Endothelial cell of umbilical vein (primary cell): ENCODE results near the gene SAE1. TPM values are rescaled to one million over a fixed set of nuclear protein-coding genes. Genes with fewer than 3 reads are reported as not detected.

Experiments used
- BruUV-seq: library from RNA; stranded (reverse); fragments of 400-500 nt; replicated peaks from 2 replicates; lab custom pipeline; 2021; lab: Mats Ljungman, UMichigan
- CTCF ChIA-PET: fragments of 300-600, 350-600 bp; sonication (Branson Sonifier 250); formaldehyde crosslinking; loops from one replicate; lab custom pipeline; 2021; ENCODE audit warnings: antibody characterized with exemption, inconsistent platforms; lab: Charles Lee
- POLR2A ChIA-PET: fragments of 300-600, 350-600 bp; sonication (Branson Sonifier 250); formaldehyde crosslinking; loops from one replicate; lab custom pipeline; 2021; ENCODE audit warnings: antibody characterized with exemption, inconsistent platforms; lab: Charles Lee
- DNase-seq: peaks from one replicate; pipeline ENCODE4 v3.0.0-alpha.2; 2011; ENCODE audit warnings: low read depth, low spot score
- FAIRE-seq: peaks from 2 replicates; lab custom pipeline; 2011; peaks lifted over from hg19 to GRCh38; lab: Jason Lieb, UNC
- H2AFZ ChIP-seq: 2 replicates; pipeline ENCODE4 v1.6.0; 2012; ENCODE audit warnings: low read depth, low read length, control low read depth, inconsistent platforms
- H3K27ac ChIP-seq: 2 replicates; pipeline ENCODE4 v1.5.1; 2011; ENCODE audit warnings: low read depth, mild to moderate bottlenecking, control low read depth, low read length, moderate library complexity; ENCODE audit not compliant: insufficient read depth
- H3K27me3 ChIP-seq, 2 experiments: 2 replicates each; pipeline versions ENCODE4 v1.6.0 to v1.6.1; 2011; ENCODE audit warnings: low read length in 2 of 2, mixed read lengths in 1 of 2; ENCODE audit not compliant: control insufficient read depth in 2 of 2, insufficient read depth in 2 of 2
- H3K36me3 ChIP-seq, 2 experiments: 2 replicates in 1 of 2; 3 replicates in 1 of 2; pipeline ENCODE4 v1.5.1; 2011; ENCODE audit warnings: low read length in 2 of 2, mild to moderate bottlenecking in 1 of 2, moderate library complexity in 1 of 2; ENCODE audit not compliant: control insufficient read depth in 2 of 2, insufficient read depth in 2 of 2; ENCODE audit errors: extremely low read depth in 1 of 2
- H3K4me1 ChIP-seq: 3 replicates; pipeline ENCODE4 v1.5.1; 2011; ENCODE audit warnings: mild to moderate bottlenecking, low read length; ENCODE audit not compliant: control insufficient read depth, insufficient read depth; ENCODE audit errors: extremely low read depth
- H3K4me2 ChIP-seq: 2 replicates; pipeline ENCODE4 v1.6.1; 2011; ENCODE audit warnings: low read length, control low read depth, mixed read lengths; ENCODE audit not compliant: insufficient read depth
- H3K4me3 ChIP-seq, 3 experiments: fragments of 200-600 bp in 1 of 3; sonication (generic), shearing (Covaris generic) in 1 of 3; replicated peaks in 1 of 3; 2 replicates each; pipeline ENCODE4 v1.5.1; 2011 to 2016; ENCODE audit warnings: control low read depth in 3 of 3, low read length in 3 of 3, mild to moderate bottlenecking in 2 of 3, inconsistent platforms in 1 of 3, low read depth in 1 of 3, moderate library complexity in 1 of 3; ENCODE audit not compliant: insufficient read depth in 1 of 3
- H3K79me2 ChIP-seq: 2 replicates; pipeline ENCODE4 v1.6.0; 2012; ENCODE audit warnings: low read length, inconsistent platforms; ENCODE audit not compliant: control insufficient read depth, insufficient read depth
- H3K9ac ChIP-seq: replicated peaks from 2 replicates; pipeline ENCODE3; 2011; ENCODE audit warnings: low read length, control low read depth; ENCODE audit not compliant: insufficient read depth; ENCODE audit errors: extremely low read depth
- H3K9me1 ChIP-seq: replicated peaks from 3 replicates; pipeline ENCODE4 v1.6.0; 2011; ENCODE audit warnings: mild to moderate bottlenecking, low read length; ENCODE audit not compliant: control insufficient read depth, insufficient read depth; ENCODE audit errors: extremely low read depth
- H3K9me3 ChIP-seq: replicated peaks from 2 replicates; pipeline ENCODE4 v1.5.1; 2012; ENCODE audit warnings: low read length, inconsistent platforms; ENCODE audit not compliant: control insufficient read depth, insufficient read depth
- H4K20me1 ChIP-seq: replicated peaks from 2 replicates; pipeline ENCODE3; 2011; ENCODE audit warnings: mild to moderate bottlenecking, low read length; ENCODE audit not compliant: control insufficient read depth, insufficient read depth; ENCODE audit errors: extremely low read depth
- EZH2 ChIP-seq: IDR thresholded peaks from 2 replicates; pipeline ENCODE4 v1.6.1; 2012; ENCODE audit warnings: borderline replicate concordance, low read depth, mild to moderate bottlenecking, moderate library complexity, low read length, inconsistent platforms; ENCODE audit not compliant: severe bottlenecking
- GATA2 ChIP-seq: IDR thresholded peaks from 2 replicates; pipeline ENCODE4 v1.7.0; 2011; ENCODE audit warnings: low read depth, mild to moderate bottlenecking, moderate library complexity, mixed read lengths, low read length; ENCODE audit not compliant: insufficient read length, insufficient read depth
- JUN ChIP-seq: IDR thresholded peaks from 2 replicates; pipeline ENCODE4 v1.6.1; 2011; ENCODE audit warnings: borderline replicate concordance, low read depth; ENCODE audit not compliant: insufficient read length, insufficient read depth
- MYC ChIP-seq: IDR thresholded peaks from one replicate; pipeline ENCODE4 v1.6.1; 2011; ENCODE audit warnings: mild to moderate bottlenecking, low read depth, low read length
- POLR2A ChIP-seq: IDR thresholded peaks from 2 replicates; pipeline ENCODE4 v1.6.1; 2012; ENCODE audit warnings: low read depth, mild to moderate bottlenecking, control low read depth, low read length
- POLR2AphosphoS5 ChIP-seq: IDR thresholded peaks from 2 replicates; pipeline ENCODE4 v1.6.1; 2012; ENCODE audit warnings: low read depth, mild to moderate bottlenecking, control low read depth, low read length, moderate library complexity; ENCODE audit not compliant: insufficient read depth
- dilution Hi-C: fragments of 300-500 bp; cut with MboI; formaldehyde crosslinking; loops from one replicate; pipeline ENCODE4 v1.15.0; 2019; ENCODE audit warnings: low sequenced_read_pairs; ENCODE audit not compliant: extremely low pct_ligation_motif_present
- intact Hi-C: fragments of 100-400 bp; cut with micrococcal nuclease; formaldehyde crosslinking; loops from one replicate; pipeline ENCODE4 v1.10.0; 2022
- polyA plus RNA-seq, 4 experiments: library from polyadenylated mRNA; depleted of rRNA in 3 of 4; stranded (reverse) in 3 of 4; unstranded in 1 of 4; fragments of >200 nt; gene quantifications; 2 replicates each; pipeline versions ENCODE4 v1.2.1 to v1.2.3, GENCODE V29; 2011 to 2012; ENCODE audit warnings: missing spikeins in 1 of 4
- total RNA-seq: library from RNA; stranded (reverse); gene quantifications from 2 replicates; pipeline ENCODE4 v1.2.3, GENCODE V29; 2021
- TF ChIP-seq, protein P1 (sequence below), 2 donors: IDR thresholded peaks; 1 replicate in 1 of 2; 2 replicates in 1 of 2; pipeline ENCODE4 v1.5.1; 2011; ENCODE audit warnings: low read length in 2 of 2, mild to moderate bottlenecking in 2 of 2, moderate library complexity in 2 of 2, control low read depth in 1 of 2, inconsistent platforms in 1 of 2, low read depth in 1 of 2; ENCODE audit not compliant: insufficient read depth in 1 of 2; ENCODE audit errors: extremely low read depth in 1 of 2
- TF ChIP-seq, protein P2 (sequence below): IDR thresholded peaks from 2 replicates; pipeline ENCODE4 v1.6.1; 2011; ENCODE audit not compliant: insufficient read depth, insufficient read length

Gene SAE1
- total and polyA plus RNA-seq, 2 donors (not counting 3 experiments of a cell fraction or from before 2014, with no cell fraction given), result 165 to 219 TPM

DNA sequence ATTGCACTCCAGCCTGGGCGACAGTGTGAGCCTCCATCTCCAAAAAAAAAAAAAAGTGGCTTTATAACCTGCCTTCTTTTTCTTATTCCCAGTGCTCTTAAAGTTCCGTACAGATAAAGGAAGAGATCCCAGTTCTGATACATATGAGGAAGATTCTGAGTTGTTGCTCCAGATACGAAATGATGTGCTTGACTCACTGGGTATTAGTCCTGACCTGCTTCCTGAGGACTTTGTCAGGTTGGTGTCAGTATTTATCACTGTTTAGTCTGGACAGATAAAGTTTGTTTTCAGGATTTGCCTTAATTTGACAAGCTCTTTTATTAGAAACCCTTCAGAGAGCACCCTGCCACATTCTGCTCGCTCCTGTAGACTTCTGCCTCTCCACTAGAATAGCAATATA, 66.5 kb downstream of the SAE1 start:
- CTCF ChIA-PET, result interaction anchor here (1.0 to 6.0 kb wide), 2 partner anchors 14 to 40 kb away, joined by 3 to 49 read pairs; no protein-coding TSS in a partner anchor
- FAIRE-seq, result no peak
- Histone ChIP-seq H3K27me3 (no peaks in the 10 kb centered on the region), H3K4me3 (no peak overlapping the region), H3K36me3 (peaks cover 9 to 16% of the 10 kb centered on the region in 2 experiments), H3K27ac (no peak overlapping the region), H3K9me3 (no peaks in the 10 kb centered on the region), H4K20me1 (no peaks in the 10 kb centered on the region), H2AFZ (no peak overlapping the region), H3K79me2 (peaks cover 11% of the 10 kb centered on the region), H3K9ac (no peak overlapping the region), H3K4me1 (peaks cover 4% of the 10 kb centered on the region), H3K9me1 (no peaks in the 10 kb centered on the region), H3K4me2 (no peak overlapping the region)
- dilution Hi-C loops, result no loop called here
- TF ChIP-seq EZH2, result no peak
- TF ChIP-seq JUN, result no peak
- TF ChIP-seq POLR2A, result no peak
- TF ChIP-seq MYC, result no peak
- no peak for TF ChIP-seq POLR2AphosphoS5
- TF ChIP-seq, protein P1, sequence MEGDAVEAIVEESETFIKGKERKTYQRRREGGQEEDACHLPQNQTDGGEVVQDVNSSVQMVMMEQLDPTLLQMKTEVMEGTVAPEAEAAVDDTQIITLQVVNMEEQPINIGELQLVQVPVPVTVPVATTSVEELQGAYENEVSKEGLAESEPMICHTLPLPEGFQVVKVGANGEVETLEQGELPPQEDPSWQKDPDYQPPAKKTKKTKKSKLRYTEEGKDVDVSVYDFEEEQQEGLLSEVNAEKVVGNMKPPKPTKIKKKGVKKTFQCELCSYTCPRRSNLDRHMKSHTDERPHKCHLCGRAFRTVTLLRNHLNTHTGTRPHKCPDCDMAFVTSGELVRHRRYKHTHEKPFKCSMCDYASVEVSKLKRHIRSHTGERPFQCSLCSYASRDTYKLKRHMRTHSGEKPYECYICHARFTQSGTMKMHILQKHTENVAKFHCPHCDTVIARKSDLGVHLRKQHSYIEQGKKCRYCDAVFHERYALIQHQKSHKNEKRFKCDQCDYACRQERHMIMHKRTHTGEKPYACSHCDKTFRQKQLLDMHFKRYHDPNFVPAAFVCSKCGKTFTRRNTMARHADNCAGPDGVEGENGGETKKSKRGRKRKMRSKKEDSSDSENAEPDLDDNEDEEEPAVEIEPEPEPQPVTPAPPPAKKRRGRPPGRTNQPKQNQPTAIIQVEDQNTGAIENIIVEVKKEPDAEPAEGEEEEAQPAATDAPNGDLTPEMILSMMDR (IDR thresholded peaks at IDR 0.05; ENCODE audit: extremely low read depth in 1 of 2, insufficient read depth in 1 of 2, low read depth in 1 of 2, low read length in 2 of 2), result no peak
- TF ChIP-seq, protein P2, sequence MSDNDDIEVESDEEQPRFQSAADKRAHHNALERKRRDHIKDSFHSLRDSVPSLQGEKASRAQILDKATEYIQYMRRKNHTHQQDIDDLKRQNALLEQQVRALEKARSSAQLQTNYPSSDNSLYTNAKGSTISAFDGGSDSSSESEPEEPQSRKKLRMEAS, result no peak
- no peak for TF ChIP-seq GATA2
- intact Hi-C loops, result no loop called here
- BruUV-seq, result no TSS peak
- POLR2A ChIA-PET, result no interaction called here
- DNase-seq, result no peak
